Loucy (cell line): Measurements from ENCODE around the gene GJB6.

Source experiments
- EZH2phosphoT487 ChIP-seq: fragments of 200-600 bp; IDR thresholded peaks from 2 replicates; pipeline ENCODE4 v1.6.1; 2018; ENCODE audit warnings: antibody characterized with exemption, mild to moderate bottlenecking, moderate library complexity, borderline replicate concordance
- TF ChIP-seq, protein P1 (sequence below): fragments of 200-600 bp; sonication (generic); conservative IDR thresholded peaks from 2 replicates; pipeline ENCODE4 v1.5.1; 2014; ENCODE audit warnings: mild to moderate bottlenecking, antibody characterized with exemption, low read length

DNA sequence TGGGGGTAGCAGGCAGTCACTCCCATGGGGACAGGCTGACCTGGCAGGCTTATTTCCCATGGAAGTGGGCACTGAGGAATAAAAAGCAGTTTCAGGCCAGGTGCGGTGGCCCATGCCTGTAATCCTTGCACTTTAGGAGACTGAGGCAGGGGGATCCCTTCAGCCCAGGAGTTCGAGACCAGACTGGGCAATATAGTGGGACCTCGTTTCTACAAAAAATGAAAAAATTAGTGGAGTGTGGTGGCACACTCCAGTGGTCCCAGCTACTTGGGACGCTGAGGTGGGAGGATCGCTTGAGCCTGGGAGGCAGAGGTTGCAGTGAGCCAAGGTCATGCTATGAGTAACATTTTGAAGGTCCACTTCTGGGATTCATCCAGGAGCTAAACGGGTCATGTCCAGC lies 45.3 kb downstream of the GJB6 start:
- TF ChIP-seq, protein P1, sequence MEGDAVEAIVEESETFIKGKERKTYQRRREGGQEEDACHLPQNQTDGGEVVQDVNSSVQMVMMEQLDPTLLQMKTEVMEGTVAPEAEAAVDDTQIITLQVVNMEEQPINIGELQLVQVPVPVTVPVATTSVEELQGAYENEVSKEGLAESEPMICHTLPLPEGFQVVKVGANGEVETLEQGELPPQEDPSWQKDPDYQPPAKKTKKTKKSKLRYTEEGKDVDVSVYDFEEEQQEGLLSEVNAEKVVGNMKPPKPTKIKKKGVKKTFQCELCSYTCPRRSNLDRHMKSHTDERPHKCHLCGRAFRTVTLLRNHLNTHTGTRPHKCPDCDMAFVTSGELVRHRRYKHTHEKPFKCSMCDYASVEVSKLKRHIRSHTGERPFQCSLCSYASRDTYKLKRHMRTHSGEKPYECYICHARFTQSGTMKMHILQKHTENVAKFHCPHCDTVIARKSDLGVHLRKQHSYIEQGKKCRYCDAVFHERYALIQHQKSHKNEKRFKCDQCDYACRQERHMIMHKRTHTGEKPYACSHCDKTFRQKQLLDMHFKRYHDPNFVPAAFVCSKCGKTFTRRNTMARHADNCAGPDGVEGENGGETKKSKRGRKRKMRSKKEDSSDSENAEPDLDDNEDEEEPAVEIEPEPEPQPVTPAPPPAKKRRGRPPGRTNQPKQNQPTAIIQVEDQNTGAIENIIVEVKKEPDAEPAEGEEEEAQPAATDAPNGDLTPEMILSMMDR = no peak
- TF ChIP-seq EZH2phosphoT487 = no peak
